KG1 (cell line): ENCODE measurements around the gene TP73.

Experiments
- DNase-seq: peaks from one replicate; lab custom pipeline; 2025; lab: John Stamatoyannopoulos, UW

Gene TP73

GRCh38 chr1:3767328-3767925, 115.1 kb downstream of the TP73 start:
- DNase-seq, result no peak

- no peak for DNase-seq
Measured at GRCh38 chr1:3768811-3769390, 116.6 kb downstream of the TP73 start.

GRCh38 chr1:3770047-3770765, 117.9 kb downstream of the TP73 start:
- no peak for DNase-seq

- DNase-seq, result no peak
Measured at GRCh38 chr1:3771108-3772026, 119.1 kb downstream of the TP73 start.

GRCh38 chr1:3772027-3772714, 119.9 kb downstream of the TP73 start:
- DNase-seq, result peak; percentile 23

GRCh38 chr1:3772715-3773571, 120.6 kb downstream of the TP73 start, which contains the start of gene SMIM1:
Gene SMIM1, plus strand, starts transcription at chr1:3772749. Its CDS starts 2,625 bp downstream, at chr1:3775374.
- no peak for DNase-seq

- no peak for DNase-seq
Measured at GRCh38 chr1:3773572-3774275, 121.4 kb downstream of the TP73 start.

GRCh38 chr1:3774276-3774945, 122.1 kb downstream of the TP73 start:
- DNase-seq, result no peak

- DNase-seq, result no peak
Measured at GRCh38 chr1:3774946-3775489, 122.7 kb downstream of the TP73 start.

GRCh38 chr1:3775490-3776230, 123.3 kb downstream of the TP73 start:
- no peak for DNase-seq

GRCh38 chr1:3776231-3776961, 124.1 kb downstream of the TP73 start:
- no peak for DNase-seq

GRCh38 chr1:3777078-3777547, 124.8 kb downstream of the TP73 start:
- no peak for DNase-seq

- no peak for DNase-seq
Measured at GRCh38 chr1:3777647-3778589, 125.6 kb downstream of the TP73 start.

GRCh38 chr1:3778590-3779264, 126.4 kb downstream of the TP73 start:
- no peak for DNase-seq

- DNase-seq, result no peak
Measured at GRCh38 chr1:3779265-3779911, 127.1 kb downstream of the TP73 start.
